ENCODE results near the gene TMEM179. TPM values are rescaled to one million over a fixed set of nuclear protein-coding genes. Genes with fewer than 3 reads are reported as not detected.

TMEM179 gene
- total RNA-seq, 1 experiment from 2014 or later: 11.4 TPM

GRCh38 chr14:104644656-104645378 is 40.2 kb upstream of the TMEM179 start:
- no peak overlapping the region for H3K4me2 ChIP-seq (ENCODE audit: insufficient read depth, insufficient read length, low read length)
- H3K9me3 ChIP-seq (ENCODE audit: control insufficient read depth, low read depth, low read length): no peaks in the 10 kb centered on the region
- H3K27ac ChIP-seq (ENCODE audit: insufficient read length, low read depth, low read length): no peak overlapping the region
- WGBS (ENCODE audit: extremely low coverage, insufficient read length, low lambda C conversion rate): no CpG with 5 or more reads among the region's 11 CpGs
- no peak overlapping the region for H2BK15ac ChIP-seq (ENCODE audit: low read depth, low read length)
- no peak overlapping the region for H2BK20ac ChIP-seq (ENCODE audit: low read depth, low read length, poor library complexity, severe bottlenecking)
- H3K79me1 ChIP-seq (ENCODE audit: insufficient read depth, low read depth, low read length, poor library complexity, severe bottlenecking): no peaks in the 10 kb centered on the region
- H3K36me3 Mint-ChIP-seq (ENCODE audit: insufficient read depth in 1 of 3, low read depth in 3 of 3): peaks cover 5 to 8% (median 5%) of the 10 kb centered on the region in 3 experiments; a peak in 5 of 7 replicates
- no peak overlapping the region for H3K56ac ChIP-seq (ENCODE audit: insufficient read length, low read depth, low read length)
- H3K23ac ChIP-seq (ENCODE audit: insufficient read length, low read depth, low read length): no peak overlapping the region
- H3K27ac Mint-ChIP-seq: no peak overlapping the region
- H4K20me1 ChIP-seq (ENCODE audit: control insufficient read depth, insufficient read depth, insufficient read length): no peaks in the 10 kb centered on the region
- no peak for DNase-seq
- no peaks in the 10 kb centered on the region for H3K4me1 ChIP-seq (ENCODE audit: insufficient read depth, low read length)
- no peak overlapping the region for H2BK5ac ChIP-seq (ENCODE audit: insufficient read length, low read length)
- H2BK120ac ChIP-seq (ENCODE audit: low read depth, low read length, poor library complexity, severe bottlenecking): no peak overlapping the region
- H3K18ac ChIP-seq (ENCODE audit: insufficient read length, low read depth, low read length): no peak overlapping the region
- H3T11ph ChIP-seq (ENCODE audit: low read length): no peak overlapping the region
- H3K4ac ChIP-seq (ENCODE audit: low read depth, low read length): no peak overlapping the region
- peaks cover 28% of the 10 kb centered on the region for H3K27me3 Mint-ChIP-seq (ENCODE audit: low read depth)
- H3K23me2 ChIP-seq (ENCODE audit: insufficient read length, low read depth, low read length, poor library complexity, severe bottlenecking): peaks cover under 1% of the 10 kb centered on the region
- no peak overlapping the region for H2AFZ ChIP-seq (ENCODE audit: low read length)
- peaks cover 8 to 16% of the 10 kb centered on the region in 2 experiments for H3K9me3 Mint-ChIP-seq
- no peak overlapping the region for H4K5ac ChIP-seq (ENCODE audit: insufficient read length, low read depth, low read length)
- no peak for TF ChIP-seq CTCF (conservative IDR thresholded peaks at IDR 0.05)
- H4K91ac ChIP-seq (ENCODE audit: insufficient read length, low read depth, low read length): no peak overlapping the region
- no peak overlapping the region for H2BK12ac ChIP-seq (ENCODE audit: insufficient read length, low read depth, low read length)
- H3K9ac ChIP-seq (ENCODE audit: extremely low read depth, insufficient read length, low read length): no peak overlapping the region
- H3K14ac ChIP-seq (ENCODE audit: insufficient read depth, low read length): no peak overlapping the region
- no peak overlapping the region for H3K4me3 Mint-ChIP-seq
- H3K4me1 Mint-ChIP-seq: peaks cover 13 to 15% of the 10 kb centered on the region in 2 experiments
- H3K79me2 ChIP-seq (ENCODE audit: insufficient read depth, low read length): no peaks in the 10 kb centered on the region
- no peak overlapping the region for H2AK5ac ChIP-seq (ENCODE audit: insufficient read length, low read length)
- no peak overlapping the region for H4K8ac ChIP-seq (replicated peaks; ENCODE audit: insufficient read length, low read depth, low read length)
- H3K27me3 ChIP-seq (ENCODE audit: insufficient read depth, low read length): no peaks in the 10 kb centered on the region

Measured in H9 (cell line).